EL (cell line): ENCODE measurements around the gene RPL29.

ENCODE experiments used
- DNase-seq: peaks from one replicate; pipeline ENCODE4 v3.0.0-alpha.2; 2016

Gene RPL29

DNA sequence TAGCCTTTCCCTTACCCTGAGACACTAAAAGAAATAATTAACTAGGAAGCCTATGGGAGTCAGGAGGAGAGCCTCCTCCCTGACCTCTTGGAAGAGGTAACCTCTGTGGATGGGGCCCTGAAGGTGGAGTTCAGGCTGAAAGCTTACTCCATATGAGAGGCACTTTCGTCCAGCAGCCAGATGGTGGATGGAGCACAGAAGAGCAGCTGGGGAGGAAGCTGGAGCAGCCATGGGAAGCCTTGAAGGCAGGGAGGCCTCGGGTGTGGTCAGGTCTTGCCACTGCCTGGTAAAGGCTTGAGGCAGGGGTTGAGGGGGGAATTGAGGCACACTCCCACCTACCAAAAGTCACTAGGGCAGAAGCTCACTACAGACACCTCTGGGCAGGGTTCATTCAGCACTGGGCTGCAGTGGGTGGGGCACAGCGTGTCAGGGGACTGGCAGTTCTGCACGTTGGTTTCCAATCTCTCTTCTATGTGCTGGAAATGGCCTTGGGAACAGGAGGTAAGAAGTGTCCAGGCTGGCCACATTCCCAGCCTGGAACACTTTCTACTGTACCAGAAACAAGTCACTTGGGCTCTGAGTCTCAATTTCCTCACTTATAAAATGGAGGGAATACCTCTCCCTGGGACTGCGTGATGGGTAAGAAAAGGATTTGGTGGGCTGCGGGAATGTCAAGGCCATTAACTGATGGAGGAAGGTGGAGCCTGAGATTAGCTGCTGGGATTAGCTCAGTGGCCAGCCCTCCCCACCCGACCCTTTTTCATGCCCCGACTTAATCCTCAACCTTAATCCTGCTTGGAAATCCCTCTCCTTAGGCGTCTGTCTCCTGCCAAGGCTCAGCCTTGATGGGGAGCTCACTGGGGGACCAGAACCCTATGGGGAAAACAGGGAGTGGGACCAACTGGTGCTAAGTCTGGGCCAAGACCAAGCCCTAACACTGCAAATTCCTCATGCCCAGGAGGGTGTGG is 33.8 kb downstream of the RPL29 start:
- no peak for DNase-seq

DNA sequence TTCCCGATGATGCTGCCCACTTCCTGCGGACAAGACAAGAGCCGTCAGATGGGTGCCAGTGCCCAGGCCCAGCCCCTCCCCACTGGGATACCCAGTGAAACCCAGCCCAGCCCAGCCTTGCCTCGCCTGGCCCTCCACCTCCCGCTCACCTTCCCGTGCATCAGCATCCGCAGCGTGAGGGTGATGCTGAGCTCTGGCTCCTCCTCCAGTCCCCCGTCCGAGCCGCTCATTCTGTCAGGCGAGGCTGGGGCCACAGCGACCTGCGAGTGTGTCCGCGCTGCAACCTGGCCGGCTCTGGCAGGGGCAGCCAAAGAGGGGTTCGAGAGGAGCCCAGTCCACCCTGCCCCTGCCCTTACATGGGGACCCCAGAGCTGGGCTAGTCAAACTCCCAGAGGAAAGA is 34.7 kb downstream of the RPL29 start:
- no peak for DNase-seq

DNA sequence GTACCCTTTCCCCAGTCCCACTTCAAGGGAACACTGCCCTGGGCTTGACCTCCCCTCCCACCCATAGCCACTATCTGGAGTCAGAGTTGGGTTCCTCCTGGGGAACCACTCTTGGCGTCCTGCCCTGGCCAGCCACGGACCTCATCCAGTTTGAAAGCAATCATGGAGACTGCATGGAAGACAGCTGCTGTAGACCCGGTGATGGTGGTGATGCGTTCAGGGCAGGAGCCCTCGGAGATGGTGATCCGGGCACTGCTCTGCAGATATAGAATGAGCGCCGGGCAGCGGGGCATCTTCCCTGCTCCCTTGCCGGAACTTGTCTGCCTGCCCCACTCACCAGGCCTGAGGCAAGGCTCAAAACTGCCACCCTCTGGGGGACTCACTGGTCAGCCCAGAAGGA is 35.3 kb downstream of the RPL29 start:
- no peak for DNase-seq

- no peak for DNase-seq
These were observed 36.0 kb downstream of the RPL29 start for GRCh38 chr3:51959651-51960050.

- no peak for DNase-seq
These were observed 36.8 kb downstream of the RPL29 start for GRCh38 chr3:51958603-51959521.

DNA sequence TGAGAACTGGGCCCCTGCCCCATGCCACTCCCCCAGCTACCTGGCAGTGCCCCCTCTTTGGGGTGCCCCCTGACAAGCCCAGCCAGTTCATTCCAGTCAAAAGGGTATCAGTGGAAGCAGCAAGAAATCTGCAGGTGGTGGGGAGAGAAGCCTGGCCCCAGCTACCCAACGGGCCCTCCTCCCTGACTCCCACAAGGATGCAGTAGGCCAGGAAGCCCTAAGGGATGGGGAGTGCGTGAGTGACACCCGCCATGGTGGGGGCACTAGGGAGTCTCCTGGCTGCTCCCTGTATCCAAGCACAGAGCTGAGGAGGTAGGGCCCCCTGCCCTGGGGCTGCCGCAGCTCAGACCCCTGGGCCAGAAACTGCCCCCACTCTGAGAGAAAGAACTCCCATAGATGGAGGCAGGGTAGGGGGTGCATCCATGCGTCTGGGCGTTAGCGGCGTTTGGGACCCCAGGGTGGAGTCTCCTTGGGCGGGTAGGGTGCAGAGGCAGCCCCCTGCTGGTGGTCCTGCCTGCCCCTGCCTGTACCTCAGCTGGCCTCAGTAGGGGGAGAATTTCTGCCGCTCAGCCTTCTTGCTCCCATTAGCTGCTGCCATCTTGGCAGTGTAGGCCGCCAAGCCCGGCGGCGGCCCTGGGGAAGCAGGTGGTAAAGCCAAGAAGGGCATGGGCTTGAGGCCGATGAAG is 38.0 kb downstream of the RPL29 start:
- no peak for DNase-seq

DNA sequence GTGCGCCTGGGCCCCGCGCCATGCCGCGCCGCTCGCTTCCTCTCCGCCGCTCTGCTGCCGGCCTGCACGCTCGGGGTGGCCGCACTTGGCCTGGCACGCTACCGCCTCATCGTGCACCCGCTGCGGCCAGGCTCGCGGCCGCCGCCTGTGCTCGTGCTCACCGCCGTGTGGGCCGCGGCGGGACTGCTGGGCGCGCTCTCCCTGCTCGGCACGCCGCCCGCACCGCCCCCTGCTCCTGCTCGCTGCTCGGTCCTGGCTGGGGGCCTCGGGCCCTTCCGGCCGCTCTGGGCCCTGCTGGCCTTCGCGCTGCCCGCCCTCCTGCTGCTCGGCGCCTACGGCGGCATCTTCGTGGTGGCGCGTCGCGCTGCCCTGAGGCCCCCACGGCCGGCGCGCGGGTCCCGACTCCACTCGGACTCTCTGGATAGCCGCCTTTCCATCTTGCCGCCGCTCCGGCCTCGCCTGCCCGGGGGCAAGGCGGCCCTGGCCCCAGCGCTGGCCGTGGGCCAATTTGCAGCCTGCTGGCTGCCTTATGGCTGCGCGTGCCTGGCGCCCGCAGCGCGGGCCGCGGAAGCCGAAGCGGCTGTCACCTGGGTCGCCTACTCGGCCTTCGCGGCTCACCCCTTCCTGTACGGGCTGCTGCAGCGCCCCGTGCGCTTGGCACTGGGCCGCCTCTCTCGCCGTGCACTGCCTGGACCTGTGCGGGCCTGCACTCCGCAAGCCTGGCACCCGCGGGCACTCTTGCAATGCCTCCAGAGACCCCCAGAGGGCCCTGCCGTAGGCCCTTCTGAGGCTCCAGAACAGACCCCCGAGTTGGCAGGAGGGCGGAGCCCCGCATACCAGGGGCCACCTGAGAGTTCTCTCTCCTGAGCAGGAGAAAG is 39.6 kb downstream of the RPL29 start:
- DNase-seq, result no peak

- DNase-seq, result no peak
These were observed 40.4 kb downstream of the RPL29 start, which contains the start of gene GPR62 for GRCh38 chr3:51955175-51955892. TSS of gene GPR62 (plus strand) at chr3:51955381. CDS start at chr3:51955653, 272 bp downstream.

DNA sequence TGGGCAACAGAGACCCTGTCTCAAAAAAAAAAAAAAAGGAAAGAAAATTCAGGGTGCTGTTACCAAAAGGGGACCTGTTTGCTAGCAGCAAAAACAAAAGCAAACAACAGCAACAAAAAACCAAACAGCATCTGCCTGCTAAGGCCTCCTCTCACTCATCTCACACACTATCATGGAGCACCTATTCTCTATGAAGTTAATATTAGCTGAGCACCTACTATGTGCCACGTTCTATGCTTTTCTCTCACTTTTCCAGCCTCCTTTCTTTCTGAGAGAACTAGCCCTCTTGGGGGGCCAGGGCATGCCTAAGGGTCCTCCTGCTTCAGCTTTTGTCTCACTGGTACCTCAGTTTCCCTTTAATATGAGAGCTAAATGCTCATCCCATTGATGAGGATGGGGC is 41.0 kb downstream of the RPL29 start:
- DNase-seq, result no peak

GRCh38 chr3:51954105-51954504 is 41.6 kb downstream of the RPL29 start:
- no peak for DNase-seq

GRCh38 chr3:51953445-51953844 is 42.2 kb downstream of the RPL29 start:
- peak; percentile 82 for DNase-seq

- no peak for DNase-seq
These were observed 44.8 kb downstream of the RPL29 start for GRCh38 chr3:51950899-51951298.

GRCh38 chr3:51949121-51949520 is 46.6 kb downstream of the RPL29 start:
- DNase-seq, result no peak

DNA sequence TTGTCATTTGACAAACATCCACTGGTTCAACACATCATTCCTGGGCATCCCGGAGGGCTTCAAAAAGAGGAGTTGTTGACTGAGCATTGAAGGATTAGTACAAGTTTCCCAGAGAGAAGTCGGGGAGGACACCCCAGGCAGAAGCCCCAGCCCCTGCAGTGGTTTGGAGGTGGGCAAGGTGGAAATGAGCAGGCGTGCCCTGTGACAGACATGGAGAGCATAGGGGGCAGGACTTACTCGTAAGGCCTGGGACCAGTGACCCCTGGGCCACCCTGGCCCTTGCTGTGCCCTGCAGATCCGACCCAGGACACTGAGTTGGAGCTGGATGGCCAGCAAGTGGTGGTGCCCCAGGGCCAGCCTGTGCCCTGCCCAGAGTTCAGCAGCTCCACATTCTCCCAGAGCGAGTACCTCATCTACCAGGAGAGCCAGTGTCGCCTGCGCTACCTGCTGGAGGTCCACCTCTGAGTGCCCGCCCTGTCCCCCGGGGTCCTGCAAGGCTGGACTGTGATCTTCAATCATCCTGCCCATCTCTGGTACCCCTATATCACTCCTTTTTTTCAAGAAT is 47.6 kb downstream of the RPL29 start:
- no peak for DNase-seq

GRCh38 chr3:51947215-51947900 is 48.3 kb downstream of the RPL29 start:
- no peak for DNase-seq

DNA sequence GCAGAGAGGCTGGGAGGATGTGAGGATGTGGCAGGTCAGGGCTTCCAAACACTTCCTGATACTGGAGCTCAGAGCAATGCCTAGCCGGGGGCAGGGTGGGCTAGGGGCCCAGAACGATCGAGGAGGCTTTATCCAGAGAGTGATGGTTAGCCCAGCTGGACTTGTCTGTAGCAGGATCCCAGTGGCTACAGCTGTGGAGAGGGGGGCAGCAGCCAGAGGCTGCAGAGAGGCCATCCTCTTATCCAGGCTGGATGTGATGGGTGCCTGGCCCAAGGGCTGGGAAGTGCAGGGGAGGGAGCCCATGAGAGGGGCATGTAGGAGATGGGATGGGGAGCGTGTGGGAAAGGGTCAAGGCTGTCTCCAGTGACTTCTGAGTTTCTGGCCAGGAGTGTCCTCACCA is 48.9 kb downstream of the RPL29 start:
- DNase-seq, result no peak

GRCh38 chr3:51945926-51946705 is 49.6 kb downstream of the RPL29 start:
- no peak for DNase-seq

DNA sequence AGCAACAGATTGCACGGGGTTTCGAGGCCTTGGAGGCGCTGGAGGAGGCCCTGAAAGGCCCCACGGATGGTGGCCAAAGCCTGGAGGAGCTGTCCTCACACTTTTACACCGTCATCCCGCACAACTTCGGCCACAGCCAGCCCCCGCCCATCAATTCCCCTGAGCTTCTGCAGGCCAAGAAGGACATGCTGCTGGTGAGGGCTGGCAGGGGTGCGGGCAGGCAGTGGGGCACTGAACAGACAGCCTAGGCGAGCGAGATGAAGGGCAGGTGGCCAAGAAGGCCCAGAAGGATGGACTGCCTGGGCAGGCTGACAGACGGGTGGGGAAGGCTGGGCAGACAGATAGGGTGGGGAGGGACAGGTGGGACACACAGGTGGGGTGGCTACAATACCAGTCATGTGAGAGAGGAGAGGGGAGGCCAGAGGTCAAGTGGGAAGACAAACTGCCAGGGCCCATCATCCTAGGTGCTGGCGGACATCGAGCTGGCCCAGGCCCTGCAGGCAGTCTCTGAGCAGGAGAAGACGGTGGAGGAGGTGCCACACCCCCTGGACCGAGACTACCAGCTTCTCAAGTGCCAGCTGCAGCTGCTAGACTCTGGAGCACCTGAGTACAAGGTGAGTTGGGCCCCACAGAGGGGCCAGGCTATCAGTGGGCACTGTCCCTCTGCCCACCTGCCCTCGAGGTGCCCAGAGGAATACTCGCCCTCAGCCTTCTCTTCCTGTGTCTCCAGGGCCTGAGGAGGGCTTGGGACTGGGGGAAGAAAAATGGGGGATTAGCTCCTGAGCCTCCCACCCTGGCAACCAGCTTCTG is 50.5 kb downstream of the RPL29 start:
- DNase-seq, result no peak
